ENCODE results near the gene FNBP1L. TPM values are rescaled to one million over a fixed set of nuclear protein-coding genes. Genes with fewer than 3 reads are reported as not detected.

The FNBP1L gene
- total and polyA plus RNA-seq, 10 of the 15 experiments (the other 5 are each of a cell fraction or from before 2014, with no cell fraction given), result 0.02 to 0.12 (median 0.07) TPM; not detected in 4

- Histone ChIP-seq H3K4me1 (ENCODE audit: control insufficient read depth, insufficient read depth, low read length) (no peaks in the 10 kb centered on the region), H3K27ac (ENCODE audit: control insufficient read depth, insufficient read depth) (no peak overlapping the region), H3K9ac (ENCODE audit: control insufficient read depth, insufficient read depth, low read length) (no peak overlapping the region), H3K27me3 (replicated peaks in 1 of 2; ENCODE audit: control insufficient read depth in 2 of 2, insufficient read depth in 2 of 2, low read length in 1 of 2) (no peaks in the 10 kb centered on the region; a peak in 1 of 4 replicates), H2AFZ (ENCODE audit: control insufficient read depth, low read depth, low read length) (no peak overlapping the region), H3K36me3 (ENCODE audit: control insufficient read depth in 2 of 2, insufficient read depth in 2 of 2, low read length in 1 of 2) (no peaks in the 10 kb centered on the region), H4K20me1 (ENCODE audit: control insufficient read depth, insufficient read depth) (no peaks in the 10 kb centered on the region), H3K4me2 (ENCODE audit: control insufficient read depth, insufficient read depth) (no peak overlapping the region), H3K4me3 (no peak overlapping the region), H3K79me2 (ENCODE audit: control insufficient read depth, insufficient read depth, low read length) (no peaks in the 10 kb centered on the region), H3K9me3 (replicated peaks; ENCODE audit: control insufficient read depth, insufficient read depth, low read length) (no peaks in the 10 kb centered on the region)
- RAD21 ChIA-PET (ENCODE audit: unreplicated experiment), result no interaction called here
- DNase-seq (ENCODE audit: low read depth, low spot score) (no peak), FAIRE-seq (no peak), ATAC-seq (no peak)
- WGBS (ENCODE audit: insufficient coverage, insufficient replicate concordance, low lambda C conversion rate, missing lambda C conversion rate), result 26% methylated on average over 3 of the region's 3 CpGs
- intact Hi-C loops (cut with micrococcal nuclease; ENCODE audit: unreplicated experiment) (no loop called here), in situ Hi-C loops (cut with MboI) (no loop called here)
- CTCF ChIA-PET, result no interaction called here
- TF ChIP-seq TCF7 (IDR thresholded peaks at IDR 0.05; ENCODE audit: borderline replicate concordance), result no peak
- POLR2A ChIA-PET, result no interaction called here
- no TSS peak for BruUV-seq (replicated peaks)
- SMC1A ChIA-PET (ENCODE audit: uncharacterized antibody, unreplicated experiment), result no interaction called here
Observed at GRCh38 chr1:93503163-93503562, 55.2 kb downstream of the FNBP1L start.

- intact Hi-C loops (cut with micrococcal nuclease; ENCODE audit: unreplicated experiment) (no loop called here), in situ Hi-C loops (cut with MboI) (no loop called here)
- Histone ChIP-seq H4K20me1 (ENCODE audit: control insufficient read depth, insufficient read depth) (no peaks in the 10 kb centered on the region), H3K9me3 (replicated peaks; ENCODE audit: control insufficient read depth, insufficient read depth, low read length) (no peaks in the 10 kb centered on the region), H3K4me2 (ENCODE audit: control insufficient read depth, insufficient read depth) (no peak overlapping the region), H3K36me3 (ENCODE audit: control insufficient read depth in 2 of 2, insufficient read depth in 2 of 2, low read length in 1 of 2) (no peaks in the 10 kb centered on the region), H3K27me3 (replicated peaks in 1 of 2; ENCODE audit: control insufficient read depth in 2 of 2, insufficient read depth in 2 of 2, low read length in 1 of 2) (no peaks in the 10 kb centered on the region; a peak in 1 of 4 replicates), H3K79me2 (ENCODE audit: control insufficient read depth, insufficient read depth, low read length) (no peaks in the 10 kb centered on the region), H3K4me1 (ENCODE audit: control insufficient read depth, insufficient read depth, low read length) (no peaks in the 10 kb centered on the region), H3K27ac (ENCODE audit: control insufficient read depth, insufficient read depth) (no peak overlapping the region), H3K4me3 (no peak overlapping the region), H2AFZ (ENCODE audit: control insufficient read depth, low read depth, low read length) (no peak overlapping the region), H3K9ac (ENCODE audit: control insufficient read depth, insufficient read depth, low read length) (no peak overlapping the region)
- ChIA-PET RAD21 (ENCODE audit: unreplicated experiment) (no interaction called here), POLR2A (no interaction called here), CTCF (no interaction called here), SMC1A (ENCODE audit: uncharacterized antibody, unreplicated experiment) (no interaction called here)
- BruUV-seq (replicated peaks), result no TSS peak
- FAIRE-seq (no peak), DNase-seq (ENCODE audit: low read depth, low spot score) (no peak), ATAC-seq (no peak)
- TF ChIP-seq CREB1 (IDR thresholded peaks at IDR 0.05; ENCODE audit: low read depth) (no peak), SP1 (IDR thresholded peaks at IDR 0.05; ENCODE audit: low read depth, low read length) (no peak), POLR2A (IDR thresholded peaks at IDR 0.05; ENCODE audit: low read depth, low read length) (no peak), ATF7 (IDR thresholded peaks at IDR 0.05; ENCODE audit: low read depth) (no peak), STAT3 (IDR thresholded peaks at IDR 0.05; ENCODE audit: low read depth, low read length) (no peak), HDAC6 (IDR thresholded peaks at IDR 0.05; ENCODE audit: unreplicated experiment) (no peak), ZNF687 (IDR thresholded peaks at IDR 0.05) (no peak), E2F8 (IDR thresholded peaks at IDR 0.05; ENCODE audit: low read depth, partially characterized antibody) (no peak), STAT1 (conservative IDR thresholded peaks at IDR 0.05) (no peak), POU2F2 (IDR thresholded peaks at IDR 0.05; ENCODE audit: borderline replicate concordance, low read depth, low read length) (no peak), KAT2A (conservative IDR thresholded peaks at IDR 0.05; ENCODE audit: control insufficient read depth, low read depth, low read length) (no peak), RAD51 (IDR thresholded peaks at IDR 0.05) (no peak), SMC3 (IDR thresholded peaks at IDR 0.05; ENCODE audit: borderline replicate concordance, low read length) (no peak), SMAD5 (IDR thresholded peaks at IDR 0.05; ENCODE audit: low read depth) (no peak)
Observed at GRCh38 chr1:93503816-93504215, 55.9 kb downstream of the FNBP1L start.

Data from GM12878 (cell line).